RWPE2 (cell line): ENCODE results near the gene MAMDC2.

Source experiments
- ATAC-seq: fragments of 200-7000 bp; cut with Tn5 transposase; 3 replicates; pipeline ENCODE4 v1.9.1; 2021; ENCODE audit warnings: low read depth
- DNase-seq: peaks from one replicate; pipeline ENCODE4 v3.0.0-alpha.2; 2020; ENCODE audit warnings: low spot score
- H3K27ac ChIP-seq: fragments of 450-650 bp; 2 replicates; pipeline ENCODE4 v1.5.1; 2017; ENCODE audit warnings: mild to moderate bottlenecking; ENCODE audit not compliant: poor library complexity, severe bottlenecking
- H3K27me3 ChIP-seq: fragments of 250-450 bp; sonication (Bioruptor Pico); 2 replicates; pipeline ENCODE4 v1.5.1; 2021; ENCODE audit warnings: mild to moderate bottlenecking, moderate library complexity; ENCODE audit not compliant: insufficient read depth, poor library complexity, severe bottlenecking
- H3K36me3 ChIP-seq: fragments of 250-450 bp; sonication (Bioruptor Pico); 2 replicates; pipeline ENCODE4 v1.5.1; 2020; ENCODE audit warnings: low read depth, mild to moderate bottlenecking, moderate library complexity
- H3K4me1 ChIP-seq: fragments of 250-450 bp; sonication (Bioruptor Pico); 2 replicates; pipeline ENCODE4 v1.5.1; 2021; ENCODE audit warnings: mild to moderate bottlenecking, moderate library complexity; ENCODE audit not compliant: insufficient read depth, poor library complexity, severe bottlenecking
- H3K4me3 ChIP-seq: fragments of 250-450 bp; sonication (Bioruptor Pico); 2 replicates; pipeline ENCODE4 v1.5.1; 2021; ENCODE audit warnings: mild to moderate bottlenecking, moderate library complexity; ENCODE audit not compliant: severe bottlenecking
- H3K9me3 ChIP-seq: fragments of 250-450 bp; sonication (Bioruptor Pico); 2 replicates; pipeline ENCODE4 v1.5.1; 2021; ENCODE audit warnings: mild to moderate bottlenecking, moderate library complexity; ENCODE audit not compliant: severe bottlenecking
- CTCF ChIP-seq: fragments of 450-650 bp; IDR thresholded peaks from one replicate; pipeline ENCODE4 v1.5.1; 2017; ENCODE audit warnings: mild to moderate bottlenecking, moderate library complexity; ENCODE audit not compliant: poor library complexity, severe bottlenecking

The MAMDC2 gene

GRCh38 chr9:70137577-70137976 is 93.9 kb downstream of the MAMDC2 start:
- Histone ChIP-seq H3K36me3 (no peaks in the 10 kb centered on the region), H3K27ac (peak overlapping the region; percentile 30), H3K27me3 (no peaks in the 10 kb centered on the region), H3K4me1 (peaks cover 13% of the 10 kb centered on the region), H3K9me3 (no peaks in the 10 kb centered on the region), H3K4me3 (no peak overlapping the region)
- ATAC-seq (no peak), DNase-seq (no peak)
- TF ChIP-seq CTCF: no peak

DNA sequence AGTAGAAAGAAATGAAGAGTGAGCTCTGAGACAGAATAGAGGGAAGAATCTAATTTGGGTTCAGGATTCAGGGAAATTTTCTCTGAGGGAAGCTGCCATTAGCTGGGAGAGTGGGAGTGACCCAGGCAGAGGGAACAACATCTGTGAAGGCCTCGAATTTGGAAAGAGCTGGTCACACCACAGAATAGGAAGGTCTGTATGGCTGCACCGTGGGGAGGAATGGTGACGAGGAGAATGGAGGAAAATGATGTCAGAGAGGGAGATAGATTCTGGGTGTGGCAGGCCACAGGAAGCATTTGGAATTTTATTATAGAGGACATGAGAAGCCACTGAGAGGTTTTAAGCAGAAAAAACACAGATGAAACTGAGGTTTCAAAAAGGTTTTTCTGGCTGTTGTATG is 98.5 kb downstream of the MAMDC2 start:
- Histone ChIP-seq H3K27me3 (no peaks in the 10 kb centered on the region), H3K4me3 (no peak overlapping the region), H3K36me3 (no peaks in the 10 kb centered on the region), H3K27ac (no peak overlapping the region), H3K4me1 (peaks cover 2% of the 10 kb centered on the region), H3K9me3 (no peaks in the 10 kb centered on the region)
- TF ChIP-seq CTCF: no peak
- ATAC-seq: no peak
- no peak for DNase-seq

DNA sequence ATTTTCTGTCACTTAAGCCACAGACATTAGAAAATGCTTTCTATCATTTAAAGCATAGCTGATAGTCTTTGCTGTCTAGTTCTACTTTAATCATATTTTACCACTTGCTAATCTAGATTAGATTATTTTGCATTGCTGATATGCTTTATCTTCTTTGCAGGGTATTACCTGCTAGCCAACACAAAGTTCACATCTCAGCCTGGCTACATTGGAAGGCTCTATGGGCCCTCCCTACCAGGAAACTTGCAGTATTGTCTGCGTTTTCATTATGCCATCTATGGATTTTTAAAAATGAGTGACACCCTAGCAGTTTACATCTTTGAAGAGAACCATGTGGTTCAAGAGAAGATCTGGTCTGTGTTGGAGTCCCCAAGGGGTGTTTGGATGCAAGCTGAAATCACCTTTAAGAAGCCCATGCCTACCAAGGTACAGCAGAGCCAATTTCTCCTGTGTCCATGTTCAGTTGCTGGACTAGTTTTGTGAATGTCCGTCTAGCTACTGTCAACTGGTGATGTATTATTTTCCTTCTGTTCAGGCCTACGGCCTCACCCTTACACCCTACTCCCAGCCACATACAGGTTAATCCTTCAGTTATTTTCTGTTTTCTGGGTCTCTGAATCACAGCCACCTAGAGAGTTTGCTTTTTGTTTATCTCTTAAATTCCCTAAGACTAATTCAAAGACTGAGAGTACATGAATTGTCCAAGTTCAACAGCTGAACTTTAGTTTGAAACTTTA is 99.9 kb downstream of the MAMDC2 start:
- no peak for TF ChIP-seq CTCF
- no peaks in the 10 kb centered on the region for H3K36me3 ChIP-seq
- no peak for DNase-seq

GRCh38 chr9:70144131-70144503 is 100.5 kb downstream of the MAMDC2 start:
- Histone ChIP-seq H3K9me3 (no peaks in the 10 kb centered on the region), H3K27ac (no peak overlapping the region), H3K4me3 (no peak overlapping the region), H3K4me1 (no peaks in the 10 kb centered on the region), H3K36me3 (no peaks in the 10 kb centered on the region), H3K27me3 (no peaks in the 10 kb centered on the region)
- TF ChIP-seq CTCF: no peak
- ATAC-seq (no peak), DNase-seq (no peak)

More for the DNA sequence above, 99.9 kb downstream of the MAMDC2 start:
- no peak for ATAC-seq
- H3K27ac ChIP-seq: no peak overlapping the region
- no peaks in the 10 kb centered on the region for H3K9me3 ChIP-seq
- H3K4me3 ChIP-seq: no peak overlapping the region
- no peaks in the 10 kb centered on the region for H3K27me3 ChIP-seq
- H3K4me1 ChIP-seq: no peaks in the 10 kb centered on the region

GRCh38 chr9:70145981-70146380 is 102.3 kb downstream of the MAMDC2 start:
- H3K27me3 ChIP-seq: no peaks in the 10 kb centered on the region
- no peak for DNase-seq
- no peaks in the 10 kb centered on the region for H3K36me3 ChIP-seq
- no peaks in the 10 kb centered on the region for H3K4me1 ChIP-seq
- no peak for TF ChIP-seq CTCF
- ATAC-seq: no peak
- no peak overlapping the region for H3K4me3 ChIP-seq
- no peaks in the 10 kb centered on the region for H3K9me3 ChIP-seq
- no peak overlapping the region for H3K27ac ChIP-seq
